Measurements from ENCODE around the gene CTDNEP1. TPM values are rescaled to one million over a fixed set of nuclear protein-coding genes. Genes with fewer than 3 reads are reported as not detected.

Gene CTDNEP1
- total RNA-seq, 2 donors from 2014 or later = 51.3 to 51.7 TPM

DNA sequence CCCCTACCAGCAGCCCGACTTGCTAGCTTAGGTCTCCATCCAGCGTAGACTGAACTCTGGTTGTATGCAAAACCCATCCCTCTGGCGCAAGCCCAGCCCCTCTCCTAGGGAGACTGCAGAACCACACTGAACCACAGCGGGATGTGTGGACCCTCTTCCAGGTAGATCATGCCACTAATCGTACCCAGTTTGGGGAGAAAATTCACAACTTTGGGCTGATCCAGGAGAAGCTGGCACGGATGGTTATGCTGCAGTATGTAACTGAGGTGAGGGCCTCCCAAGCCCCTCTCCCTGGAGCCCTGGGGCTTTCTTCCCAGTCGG is 28.6 kb downstream of the CTDNEP1 start:
- DNase-seq (ENCODE audit: low spot score) (no peak), ATAC-seq (ENCODE audit: insufficient number of reproducible peaks, low FRiP score, low read depth) (no peak)
- Histone ChIP-seq H3K36me3 (peaks cover 40% of the 10 kb centered on the region), H3K9me3 (no peaks in the 10 kb centered on the region), H3K4me1 (ENCODE audit: control insufficient read depth in 1 of 2, low read depth in 2 of 2) (peaks cover 9 to 33% of the 10 kb centered on the region in 2 donors), H3K27ac (no peak overlapping the region), H3K4me3 (no peak overlapping the region), H3K27me3 (replicated peaks; ENCODE audit: insufficient read depth) (no peaks in the 10 kb centered on the region)
- TF ChIP-seq CTCF (IDR thresholded peaks at IDR 0.05) = no peak

DNA sequence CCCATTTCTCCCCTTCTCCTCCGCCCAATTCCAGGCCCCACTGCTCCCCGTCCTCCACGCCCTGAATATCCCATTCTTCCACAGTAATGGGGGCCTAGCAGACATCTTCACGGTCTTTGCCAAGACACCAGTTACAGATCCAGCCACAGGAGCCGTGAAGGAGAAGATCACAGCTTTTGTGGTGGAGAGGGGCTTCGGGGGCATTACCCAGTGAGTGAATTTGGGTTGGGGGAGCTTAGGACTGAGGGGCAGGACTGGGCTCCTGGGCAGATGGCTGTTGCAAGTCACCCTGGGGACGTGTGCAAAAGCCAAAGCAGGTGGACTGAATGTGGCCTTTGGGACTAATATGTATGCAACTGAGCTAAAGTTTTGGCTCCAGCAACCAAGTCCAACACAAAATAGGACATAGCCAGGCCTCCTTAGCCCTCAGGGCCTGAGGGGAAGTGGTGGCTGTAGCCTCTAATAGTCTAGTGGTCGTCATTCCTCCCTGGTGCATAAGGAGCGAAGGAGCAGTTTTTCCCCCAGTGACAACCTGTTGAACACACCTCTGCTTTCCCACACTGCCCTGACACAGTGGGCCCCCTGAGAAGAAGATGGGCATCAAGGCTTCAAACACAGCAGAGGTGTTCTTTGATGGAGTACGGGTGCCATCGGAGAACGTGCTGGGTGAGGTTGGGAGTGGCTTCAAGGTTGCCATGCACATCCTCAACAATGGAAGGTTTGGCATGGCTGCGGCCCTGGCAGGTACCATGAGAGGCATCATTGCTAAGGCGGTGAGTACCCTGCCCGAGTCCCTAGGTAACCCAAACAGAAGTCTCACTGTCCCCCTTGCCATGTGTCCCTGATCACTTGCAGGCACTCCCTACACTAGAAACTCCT is 29.2 kb downstream of the CTDNEP1 start:
- DNase-seq (ENCODE audit: low spot score) (no peak), ATAC-seq (ENCODE audit: insufficient number of reproducible peaks, low FRiP score, low read depth) (no peak)
- Histone ChIP-seq H3K27ac (no peak overlapping the region), H3K4me1 (ENCODE audit: control insufficient read depth in 1 of 2, low read depth in 2 of 2) (peaks cover 12 to 37% of the 10 kb centered on the region in 2 donors), H3K9me3 (no peaks in the 10 kb centered on the region), H3K36me3 (peaks cover 36% of the 10 kb centered on the region), H3K4me3 (no peak overlapping the region), H3K27me3 (replicated peaks; ENCODE audit: insufficient read depth) (no peaks in the 10 kb centered on the region)
- TF ChIP-seq CTCF (IDR thresholded peaks at IDR 0.05) = no peak

- no peak overlapping the region for H3K27ac ChIP-seq
These were observed 30.0 kb downstream of the CTDNEP1 start for GRCh38 chr17:7221278-7222092.

GRCh38 chr17:7220593-7221277 is 30.8 kb downstream of the CTDNEP1 start:
- Histone ChIP-seq H3K27ac (peak overlapping the region; percentile 89 to 90), H3K27me3 (replicated peaks; ENCODE audit: insufficient read depth) (no peaks in the 10 kb centered on the region), H3K36me3 (peaks cover 21% of the 10 kb centered on the region), H3K4me3 (peak overlapping the region; percentile 83), H3K4me1 (ENCODE audit: control insufficient read depth in 1 of 2, low read depth in 2 of 2) (peaks cover 25 to 49% of the 10 kb centered on the region in 2 donors), H3K9me3 (no peaks in the 10 kb centered on the region)
- no peak for ATAC-seq (ENCODE audit: insufficient number of reproducible peaks, low FRiP score, low read depth)
- peak; percentile 21 for TF ChIP-seq CTCF (IDR thresholded peaks at IDR 0.05)
- no peak for DNase-seq (ENCODE audit: low spot score)

More at GRCh38 chr17:7221278-7222092, 30.0 kb downstream of the CTDNEP1 start:
- TF ChIP-seq CTCF (IDR thresholded peaks at IDR 0.05) = no peak
- DNase-seq (ENCODE audit: low spot score) = no peak
- no peak for ATAC-seq (ENCODE audit: insufficient number of reproducible peaks, low FRiP score, low read depth)
- Histone ChIP-seq H3K4me1 (ENCODE audit: control insufficient read depth in 1 of 2, low read depth in 2 of 2) (peaks cover 18 to 42% of the 10 kb centered on the region in 2 donors), H3K4me3 (no peak overlapping the region), H3K36me3 (peaks cover 28% of the 10 kb centered on the region), H3K27me3 (replicated peaks; ENCODE audit: insufficient read depth) (no peaks in the 10 kb centered on the region), H3K9me3 (no peaks in the 10 kb centered on the region)
